Right atrium auricular region (tissue), 2 donors: ENCODE measurements around the gene OVCA2. TPM values are rescaled to one million over a fixed set of nuclear protein-coding genes. Genes with fewer than 3 reads are reported as not detected.
A peak's percentile ranks its signal among the peaks of the same experiment; 100 is the strongest.

Source experiments
- DNase-seq: peaks from one replicate; pipeline ENCODE4 v3.0.0-alpha.2; 2019; ENCODE audit warnings: low spot score
- H3K27ac ChIP-seq, 2 donors: fragments of 200-600 bp; sonication (generic); 1 replicate in 1 of 2; 2 replicates in 1 of 2; pipeline ENCODE4 v1.5.1; 2016 to 2019
- H3K27me3 ChIP-seq, 2 donors: fragments of 200-600 bp; sonication (generic); one replicate each; pipeline versions ENCODE4 v1.5.1 to v1.6.0; 2017 to 2019
- H3K36me3 ChIP-seq: fragments of 200-600 bp; sonication (generic); one replicate; pipeline ENCODE4 v1.5.1; 2016
- H3K4me1 ChIP-seq, 2 donors: fragments of 200-600 bp; sonication (generic); one replicate each; pipeline versions ENCODE4 v1.5.1 to v1.6.0; 2017 to 2019
- H3K4me3 ChIP-seq, 2 donors: fragments of 200-600 bp; sonication (generic); 1 replicate in 1 of 2; 2 replicates in 1 of 2; pipeline ENCODE4 v1.5.1; 2017 to 2019; ENCODE audit warnings: mild to moderate bottlenecking in 1 of 2, moderate library complexity in 1 of 2
- H3K9me3 ChIP-seq, 2 donors: fragments of 200-600 bp; sonication (generic); one replicate each; pipeline ENCODE4 v1.5.1; 2019
- CTCF ChIP-seq, 2 donors: fragments of 200-600 bp; sonication (generic); IDR thresholded peaks; one replicate each; pipeline ENCODE4 v1.5.1; 2019; ENCODE audit warnings: antibody characterized with exemption in 2 of 2
- total RNA-seq, 2 donors: library from RNA; depleted of rRNA; stranded (reverse); fragments of >200 nt; gene quantifications; one replicate each; pipeline ENCODE4 v1.1.0, GENCODE V29; 2016

OVCA2 gene
- total RNA-seq, 2 donors from 2014 or later, result 29.6 to 31.7 TPM

GRCh38 chr17:2059547-2060384 lies 17.9 kb downstream of the OVCA2 start:
- no peak for TF ChIP-seq CTCF (IDR thresholded peaks at IDR 0.05)
- peak overlapping the region; percentile 75 to 85 for H3K27ac ChIP-seq
- peaks cover 0 to 12% of the 10 kb centered on the region in 2 donors for H3K27me3 ChIP-seq
- peaks cover 0 to 92% of the 10 kb centered on the region in 2 donors for H3K4me1 ChIP-seq
- peak overlapping the region in 1 of 2 donors; percentile 67 for H3K4me3 ChIP-seq
- DNase-seq, result no peak
- H3K9me3 ChIP-seq, result no peaks in the 10 kb centered on the region
- H3K36me3 ChIP-seq, result peaks cover 24% of the 10 kb centered on the region

GRCh38 chr17:2060385-2060658 lies 18.5 kb downstream of the OVCA2 start:
- no peak for DNase-seq
- Histone ChIP-seq H3K4me3 (no peak overlapping the region), H3K27ac (peak overlapping the region; percentile 75 to 85), H3K4me1 (peaks cover 0 to 93% of the 10 kb centered on the region in 2 donors), H3K27me3 (peaks cover 0 to 9% of the 10 kb centered on the region in 2 donors), H3K36me3 (peaks cover 24% of the 10 kb centered on the region), H3K9me3 (no peaks in the 10 kb centered on the region)
- no peak for TF ChIP-seq CTCF (IDR thresholded peaks at IDR 0.05)

GRCh38 chr17:2060681-2061440 lies 19.0 kb downstream of the OVCA2 start:
- Histone ChIP-seq H3K4me3 (no peak overlapping the region), H3K9me3 (no peaks in the 10 kb centered on the region), H3K27ac (peak overlapping the region; percentile 75 to 85), H3K36me3 (peaks cover 24% of the 10 kb centered on the region), H3K4me1 (peaks cover 0 to 95% of the 10 kb centered on the region in 2 donors), H3K27me3 (peaks cover 0 to 5% of the 10 kb centered on the region in 2 donors)
- no peak for TF ChIP-seq CTCF (IDR thresholded peaks at IDR 0.05)
- no peak for DNase-seq

- DNase-seq, result no peak
- TF ChIP-seq CTCF (IDR thresholded peaks at IDR 0.05), result no peak
- Histone ChIP-seq H3K27me3 (peaks cover 0 to 5% of the 10 kb centered on the region in 2 donors), H3K4me1 (peaks cover 0 to 97% of the 10 kb centered on the region in 2 donors), H3K27ac (peak overlapping the region; percentile 75 to 85), H3K4me3 (no peak overlapping the region), H3K36me3 (peaks cover 24% of the 10 kb centered on the region), H3K9me3 (no peaks in the 10 kb centered on the region)
Observed at GRCh38 chr17:2061441-2061958, 19.7 kb downstream of the OVCA2 start.

GRCh38 chr17:2062571-2063183 lies 20.9 kb downstream of the OVCA2 start:
- Histone ChIP-seq H3K4me1 (peaks cover 0 to 99% of the 10 kb centered on the region in 2 donors), H3K27ac (peak overlapping the region; percentile 75 to 85), H3K27me3 (peaks cover 0 to 5% of the 10 kb centered on the region in 2 donors), H3K4me3 (no peak overlapping the region), H3K36me3 (peaks cover 24% of the 10 kb centered on the region), H3K9me3 (no peaks in the 10 kb centered on the region)
- no peak for TF ChIP-seq CTCF (IDR thresholded peaks at IDR 0.05)
- DNase-seq, result no peak
